GM12891 (cell line): ENCODE measurements around the gene BMPR1A.

Experiments
- POLR2A ChIP-seq: IDR thresholded peaks from 2 replicates; pipeline ENCODE4 v1.6.1; 2011; ENCODE audit warnings: low read depth, low read length, control low read depth
- POLR2AphosphoS5 ChIP-seq: IDR thresholded peaks from 2 replicates; pipeline ENCODE4 v1.6.1; 2011; ENCODE audit warnings: low read depth, low read length, control low read depth
- POU2F2 ChIP-seq: IDR thresholded peaks from 2 replicates; pipeline ENCODE4 v1.6.1; 2011; ENCODE audit warnings: low read depth, mild to moderate bottlenecking, control low read depth, low read length, moderate library complexity
- TAF1 ChIP-seq: IDR thresholded peaks from 2 replicates; pipeline ENCODE4 v1.6.1; 2011; ENCODE audit warnings: low read depth, low read length, control low read depth

DNA sequence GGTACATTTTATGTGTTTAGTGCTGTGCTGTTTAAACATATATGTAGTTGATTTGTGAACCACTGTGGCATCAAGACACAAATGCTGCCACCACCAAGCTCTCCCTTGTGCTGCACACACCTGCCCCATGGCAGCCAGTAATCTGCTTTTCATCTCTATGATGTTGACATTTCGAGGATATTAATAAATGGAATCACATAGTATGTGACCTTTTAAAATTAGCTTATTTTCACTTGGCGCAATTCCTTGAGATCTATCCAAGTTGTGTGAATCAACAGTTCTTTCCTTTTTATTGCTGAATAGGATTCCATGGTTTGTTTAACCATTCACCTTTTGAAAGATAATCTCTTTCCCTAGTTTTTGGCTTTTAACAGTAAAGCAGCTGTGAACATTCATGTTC lies 73.1 kb downstream of the BMPR1A start:
- TF ChIP-seq POLR2AphosphoS5 (no peak), POLR2A (no peak), TAF1 (no peak), POU2F2 (no peak)
